ENCODE data around the gene ABHD12B.

GRCh38 chr14:50947446-50947845 is 75.6 kb downstream of the ABHD12B start:
- TF ChIP-seq CTCF (IDR thresholded peaks at IDR 0.05) (peak in 1 of 4 experiments; percentile 2), POLR2A (IDR thresholded peaks at IDR 0.05) (no peak), POLR2AphosphoS5 (IDR thresholded peaks at IDR 0.05) (peak; percentile 56)

Measured in prostate gland (tissue), 2 donors.